ENCODE data around the gene TOMT. TPM values are rescaled to one million over a fixed set of nuclear protein-coding genes. Genes with fewer than 3 reads are reported as not detected.

The TOMT gene
- total RNA-seq, 1 donor from 2014 or later, result not detected

GRCh38 chr11:72084965-72085364 is 20.8 kb upstream of the TOMT start:
- no peak for DNase-seq (ENCODE audit: low read depth)
- no peak overlapping the region for H3K27ac ChIP-seq (ENCODE audit: low read depth, low read length)
- Mint-ChIP-seq H3K4me3 (ENCODE audit: unreplicated experiment) (no peak overlapping the region), H3K9me3 (ENCODE audit: unreplicated experiment) (no peaks in the 10 kb centered on the region), H3K27me3 (ENCODE audit: low read depth, unreplicated experiment) (no peaks in the 10 kb centered on the region), H3K4me1 (ENCODE audit: low read depth, unreplicated experiment) (no peaks in the 10 kb centered on the region), H3K27ac (ENCODE audit: unreplicated experiment) (no peak overlapping the region), H3K36me3 (ENCODE audit: low read depth, unreplicated experiment) (peaks cover 7% of the 10 kb centered on the region)
- H3K4me1 ChIP-seq (ENCODE audit: insufficient read depth, low read length), result peaks cover 7% of the 10 kb centered on the region
- no peaks in the 10 kb centered on the region for H3K9me3 ChIP-seq (ENCODE audit: insufficient read depth, low read depth, low read length)
- no peaks in the 10 kb centered on the region for H4K20me1 ChIP-seq (ENCODE audit: insufficient read depth, low read length)
- no peak overlapping the region for H2AFZ ChIP-seq (ENCODE audit: low read depth, low read length)
- no peak overlapping the region for H3K4me2 ChIP-seq (ENCODE audit: low read length)
- no peaks in the 10 kb centered on the region for H3K27me3 ChIP-seq (ENCODE audit: insufficient read depth, low read length)
- no peak overlapping the region for H3K4me3 ChIP-seq (ENCODE audit: insufficient read depth, low read depth, low read length)
- peaks cover 2% of the 10 kb centered on the region for H3K79me2 ChIP-seq (ENCODE audit: insufficient read depth, low read length)
- no peak for FAIRE-seq
- peaks cover 11% of the 10 kb centered on the region for H3K36me3 ChIP-seq (ENCODE audit: insufficient read depth, low read length)
- TF ChIP-seq EZH2 (IDR thresholded peaks at IDR 0.05; ENCODE audit: insufficient read depth, low read length), result no peak
- TF ChIP-seq CTCF (IDR thresholded peaks at IDR 0.05; ENCODE audit: insufficient read depth, low read depth, low read length), result no peak
- no peak overlapping the region for H3K9ac ChIP-seq (ENCODE audit: low read length)

- Histone ChIP-seq H2AFZ (ENCODE audit: low read depth, low read length) (no peak overlapping the region), H3K9ac (ENCODE audit: low read length) (no peak overlapping the region), H3K36me3 (ENCODE audit: insufficient read depth, low read length) (peaks cover 14% of the 10 kb centered on the region), H3K4me2 (ENCODE audit: low read length) (no peak overlapping the region), H3K4me3 (ENCODE audit: insufficient read depth, low read depth, low read length) (no peak overlapping the region), H3K9me3 (ENCODE audit: insufficient read depth, low read depth, low read length) (no peaks in the 10 kb centered on the region), H3K4me1 (ENCODE audit: insufficient read depth, low read length) (peaks cover 7% of the 10 kb centered on the region), H3K27ac (ENCODE audit: low read depth, low read length) (no peak overlapping the region), H4K20me1 (ENCODE audit: insufficient read depth, low read length) (no peaks in the 10 kb centered on the region), H3K27me3 (ENCODE audit: insufficient read depth, low read length) (no peaks in the 10 kb centered on the region), H3K79me2 (ENCODE audit: insufficient read depth, low read length) (no peaks in the 10 kb centered on the region)
- Mint-ChIP-seq H3K27me3 (ENCODE audit: low read depth, unreplicated experiment) (no peaks in the 10 kb centered on the region), H3K4me1 (ENCODE audit: low read depth, unreplicated experiment) (no peaks in the 10 kb centered on the region), H3K36me3 (ENCODE audit: low read depth, unreplicated experiment) (peaks cover 10% of the 10 kb centered on the region), H3K4me3 (ENCODE audit: unreplicated experiment) (no peak overlapping the region), H3K9me3 (ENCODE audit: unreplicated experiment) (no peaks in the 10 kb centered on the region), H3K27ac (ENCODE audit: unreplicated experiment) (no peak overlapping the region)
- no peak for FAIRE-seq
- TF ChIP-seq EZH2 (IDR thresholded peaks at IDR 0.05; ENCODE audit: insufficient read depth, low read length) (no peak), CTCF (IDR thresholded peaks at IDR 0.05; ENCODE audit: insufficient read depth, low read depth, low read length) (no peak)
- no peak for DNase-seq (ENCODE audit: low read depth)
Observed at GRCh38 chr11:72085621-72086351, 19.9 kb upstream of the TOMT start.

All from astrocyte (in vitro differentiated cells and primary cell).